PFSK-1 (cell line): Measurements from ENCODE around the gene XPOT.

Experiments used
- POLR2AphosphoS5 ChIP-seq: IDR thresholded peaks from 2 replicates; pipeline ENCODE4 v1.6.1; 2012; ENCODE audit warnings: low read depth, mild to moderate bottlenecking, control low read depth, low read length, moderate library complexity
- SIN3A ChIP-seq: IDR thresholded peaks from 2 replicates; pipeline ENCODE4 v1.6.1; 2012; ENCODE audit warnings: mild to moderate bottlenecking, low read length, moderate library complexity, borderline replicate concordance; ENCODE audit not compliant: insufficient read depth

DNA sequence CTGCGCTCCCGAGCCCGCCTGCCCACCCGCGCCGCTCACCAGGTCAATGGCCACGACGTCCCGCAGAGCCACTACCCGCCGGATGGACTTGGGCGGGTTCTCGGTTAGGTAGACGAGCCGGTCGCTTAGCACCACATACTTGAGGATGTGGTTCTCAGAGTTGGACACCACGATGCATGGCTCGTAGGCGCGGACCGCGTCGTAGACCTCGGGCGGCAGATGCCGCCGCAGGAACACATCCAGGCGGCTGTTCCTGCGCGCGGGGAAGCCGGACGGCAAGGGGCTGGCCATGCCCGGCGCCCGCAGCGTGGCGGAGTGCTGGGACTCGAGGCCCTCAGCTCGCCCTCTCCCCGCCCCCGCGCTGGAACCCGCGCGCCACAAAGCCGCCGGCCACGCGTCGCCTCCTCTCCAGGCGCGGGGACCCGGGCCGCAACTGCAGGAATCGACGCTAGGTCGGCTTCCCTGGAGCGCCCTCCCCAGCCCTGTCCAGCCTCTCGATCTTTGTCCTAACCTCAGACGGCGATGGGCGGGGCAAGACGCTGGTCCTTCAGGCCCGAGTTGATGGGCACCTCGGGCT is 13.8 kb upstream of the XPOT start, which contains the start of gene C12orf56:
- TF ChIP-seq POLR2AphosphoS5: no peak
- TF ChIP-seq SIN3A: no peak
